ENCODE measurements around the gene CDYL2.

CDYL2 gene

GRCh38 chr16:80665356-80665755 is 139.0 kb downstream of the CDYL2 start:
- TF ChIP-seq TCF4 (CRISPR knock-in tag; IDR thresholded peaks at IDR 0.05; ENCODE audit: borderline replicate concordance) (no peak), ZNF8 (CRISPR knock-in tag; IDR thresholded peaks at IDR 0.05) (no peak), ISL1 (CRISPR knock-in tag; IDR thresholded peaks at IDR 0.05) (no peak), ZNF565 (CRISPR knock-in tag; conservative IDR thresholded peaks at IDR 0.05; ENCODE audit: low read depth) (no peak), ZNF70 (CRISPR knock-in tag; IDR thresholded peaks at IDR 0.05) (no peak), ARNTL (CRISPR knock-in tag; IDR thresholded peaks at IDR 0.05; ENCODE audit: borderline replicate concordance, low read depth) (no peak)
- no peak for ATAC-seq

GRCh38 chr16:80664786-80665185 is 139.6 kb downstream of the CDYL2 start:
- no peak for TF ChIP-seq ZNF70 (CRISPR knock-in tag; IDR thresholded peaks at IDR 0.05)
- no peak for ATAC-seq

- no peak for ATAC-seq
- TF ChIP-seq OSR1 (CRISPR knock-in tag; IDR thresholded peaks at IDR 0.05), result no peak
- TF ChIP-seq ZFP3 (CRISPR knock-in tag; IDR thresholded peaks at IDR 0.05), result no peak
- TF ChIP-seq ARNTL (CRISPR knock-in tag; IDR thresholded peaks at IDR 0.05; ENCODE audit: borderline replicate concordance, low read depth), result no peak
- no peak for TF ChIP-seq ISL1 (CRISPR knock-in tag; IDR thresholded peaks at IDR 0.05)
- no peak for TF ChIP-seq ESRRG (CRISPR knock-in tag; IDR thresholded peaks at IDR 0.05)
- no peak for TF ChIP-seq POU6F1 (CRISPR knock-in tag; IDR thresholded peaks at IDR 0.05; ENCODE audit: borderline replicate concordance, low read depth)
- TF ChIP-seq TCF4 (CRISPR knock-in tag; IDR thresholded peaks at IDR 0.05; ENCODE audit: borderline replicate concordance), result no peak
- TF ChIP-seq SNAI2 (CRISPR knock-in tag; IDR thresholded peaks at IDR 0.05), result no peak
Measured at GRCh38 chr16:80664226-80664625, 140.2 kb downstream of the CDYL2 start.

- no peak for ATAC-seq
- no peak for TF ChIP-seq ZFP30 (CRISPR knock-in tag; IDR thresholded peaks at IDR 0.05)
- TF ChIP-seq CSDC2 (CRISPR knock-in tag; IDR thresholded peaks at IDR 0.05), result no peak
- TF ChIP-seq ZNF8 (CRISPR knock-in tag; IDR thresholded peaks at IDR 0.05), result no peak
- TF ChIP-seq TCF4 (CRISPR knock-in tag; IDR thresholded peaks at IDR 0.05; ENCODE audit: borderline replicate concordance), result no peak
- no peak for TF ChIP-seq ZC3H10 (CRISPR knock-in tag; IDR thresholded peaks at IDR 0.05)
- no peak for TF ChIP-seq ZNF70 (CRISPR knock-in tag; IDR thresholded peaks at IDR 0.05)
- no peak for TF ChIP-seq CSRNP3 (CRISPR knock-in tag; IDR thresholded peaks at IDR 0.05)
- TF ChIP-seq ISL1 (CRISPR knock-in tag; IDR thresholded peaks at IDR 0.05), result no peak
- TF ChIP-seq ARNTL (CRISPR knock-in tag; IDR thresholded peaks at IDR 0.05; ENCODE audit: borderline replicate concordance, low read depth), result no peak
- no peak for TF ChIP-seq BACH2 (CRISPR knock-in tag; IDR thresholded peaks at IDR 0.05; ENCODE audit: borderline replicate concordance)
- TF ChIP-seq SNAI2 (CRISPR knock-in tag; IDR thresholded peaks at IDR 0.05), result no peak
- TF ChIP-seq ZNF565 (CRISPR knock-in tag; conservative IDR thresholded peaks at IDR 0.05; ENCODE audit: low read depth), result no peak
- TF ChIP-seq ZFP3 (CRISPR knock-in tag; IDR thresholded peaks at IDR 0.05), result no peak
- no peak for TF ChIP-seq TOX (CRISPR knock-in tag; IDR thresholded peaks at IDR 0.05; ENCODE audit: borderline replicate concordance)
- no peak for TF ChIP-seq GLIS3 (CRISPR knock-in tag; IDR thresholded peaks at IDR 0.05)
Measured at GRCh38 chr16:80663078-80663477, 141.3 kb downstream of the CDYL2 start.

- TF ChIP-seq BACH2 (CRISPR knock-in tag; IDR thresholded peaks at IDR 0.05; ENCODE audit: borderline replicate concordance) (no peak), TCF4 (CRISPR knock-in tag; IDR thresholded peaks at IDR 0.05; ENCODE audit: borderline replicate concordance) (no peak)
- no peak for ATAC-seq
Measured at GRCh38 chr16:80659865-80660264, 144.5 kb downstream of the CDYL2 start.

GRCh38 chr16:80656711-80657150 is 147.7 kb downstream of the CDYL2 start:
- ATAC-seq, result no peak
- no peak for TF ChIP-seq ISL1 (CRISPR knock-in tag; IDR thresholded peaks at IDR 0.05)
- TF ChIP-seq CSRNP3 (CRISPR knock-in tag; IDR thresholded peaks at IDR 0.05), result no peak
- no peak for TF ChIP-seq ZNF70 (CRISPR knock-in tag; IDR thresholded peaks at IDR 0.05)
- no peak for TF ChIP-seq ARNTL (CRISPR knock-in tag; IDR thresholded peaks at IDR 0.05; ENCODE audit: borderline replicate concordance, low read depth)
- no peak for TF ChIP-seq PATZ1 (CRISPR knock-in tag; IDR thresholded peaks at IDR 0.05; ENCODE audit: borderline replicate concordance)
- no peak for TF ChIP-seq ZFP3 (CRISPR knock-in tag; IDR thresholded peaks at IDR 0.05)
- no peak for TF ChIP-seq ZNF565 (CRISPR knock-in tag; conservative IDR thresholded peaks at IDR 0.05; ENCODE audit: low read depth)
- no peak for TF ChIP-seq TOX (CRISPR knock-in tag; IDR thresholded peaks at IDR 0.05; ENCODE audit: borderline replicate concordance)
- no peak for TF ChIP-seq TCF4 (CRISPR knock-in tag; IDR thresholded peaks at IDR 0.05; ENCODE audit: borderline replicate concordance)
- no peak for TF ChIP-seq CREB5 (CRISPR knock-in tag; IDR thresholded peaks at IDR 0.05; ENCODE audit: low read depth)
- TF ChIP-seq CSDC2 (CRISPR knock-in tag; IDR thresholded peaks at IDR 0.05), result no peak
- TF ChIP-seq ESRRG (CRISPR knock-in tag; IDR thresholded peaks at IDR 0.05), result no peak

Measured in SK-N-SH treated with all-trans-retinoic acid at 6 μM for 48 hours (cell line).